Heart left ventricle (tissue), 13 donors: ENCODE results near the gene NR1I2.

Experiments used
- CTCF ChIP-seq, 12 donors: fragments of 200-600 bp; sonication (generic) in 4 of 12; IDR thresholded peaks; one replicate each; pipeline versions ENCODE4 v1.5.0 to v1.8.0; 2018 to 2022; ENCODE audit warnings: antibody characterized with exemption in 12 of 12, mild to moderate bottlenecking in 5 of 12
- POLR2A ChIP-seq, 2 donors: fragments of 450-650 bp; IDR thresholded peaks; one replicate each; pipeline ENCODE4 v1.6.1; 2017; ENCODE audit warnings: antibody characterized with exemption in 2 of 2, mild to moderate bottlenecking in 2 of 2, moderate library complexity in 2 of 2
- donor health status: ischemic (EF 13 %, LVEDD 7.1; RV severe dilation, severe dysfunction).
- donor health status: DM: no; HTN: yes; CAD: no.
- donor health status: DM: no; HTN: no; CAD: no.
- donor health status: ischemic (EF 25% LVEDD 6.9; RV normal size, moderate dysfunction).
- donor health status: ischemic (EF 25% LVEDD 5.7; RV mildly dilated, moderate dysfunction).
- donor health status: ischemic (EF 35%, LVEDD 5.7; RV mildly dilated, moderate dysfunction).
- donor health status: nonischemic (EF 11% LVEDD 7.7; RV severe dilation, severe dysfunction).
- donor health status: DM: yes; HTN: yes; CAD: no.
- donor health status: PGD.
- donor health status: ischemic (EF 29% LVEDD 5.4; RV normal size, mild dysfunction).
- donor health status: nonischemic (EF 23%, LVEDD 6.1; RV moderate dilation, normal function).

DNA sequence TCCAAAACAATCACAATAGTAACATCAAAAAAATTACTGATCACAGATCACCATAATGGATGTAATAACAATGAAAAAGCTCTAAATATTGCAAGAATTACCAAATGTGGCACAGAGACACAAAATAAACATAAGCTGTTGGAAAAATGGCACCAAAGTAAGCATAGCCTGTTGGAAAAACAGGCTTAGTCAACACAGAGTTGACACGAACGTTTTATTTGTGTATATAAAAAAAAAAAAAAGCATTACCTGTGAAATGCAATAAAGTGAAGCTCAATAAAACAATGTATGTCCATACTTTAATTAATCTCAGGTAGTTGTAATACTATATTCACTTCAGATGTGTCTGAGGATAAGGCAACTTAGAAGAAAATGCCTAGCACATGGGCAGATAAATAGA is 77.1 kb downstream of the NR1I2 start:
- TF ChIP-seq CTCF (IDR thresholded peaks at IDR 0.05) (no peak), POLR2A (IDR thresholded peaks at IDR 0.05) (no peak)
